Esophagus squamous epithelium (tissue), 4 donors: ENCODE data around the gene MDGA2.

Experiments
- POLR2A ChIP-seq, 4 donors: fragments of 450-650 bp; IDR thresholded peaks; one replicate each; pipeline ENCODE4 v1.6.1; 2017; ENCODE audit warnings: antibody characterized with exemption in 4 of 4, mild to moderate bottlenecking in 4 of 4, moderate library complexity in 3 of 4
- TF ChIP-seq, protein P1 (sequence below), 6 experiments: fragments of 450-650 bp in 4 of 6; fragments of 200-600 bp in 2 of 6; sonication (generic) in 2 of 6; IDR thresholded peaks; one replicate each; pipeline ENCODE4 v1.5.1; 2016 to 2019; ENCODE audit warnings: antibody characterized with exemption in 6 of 6, mild to moderate bottlenecking in 4 of 6, moderate library complexity in 4 of 6

- TF ChIP-seq, protein P1, sequence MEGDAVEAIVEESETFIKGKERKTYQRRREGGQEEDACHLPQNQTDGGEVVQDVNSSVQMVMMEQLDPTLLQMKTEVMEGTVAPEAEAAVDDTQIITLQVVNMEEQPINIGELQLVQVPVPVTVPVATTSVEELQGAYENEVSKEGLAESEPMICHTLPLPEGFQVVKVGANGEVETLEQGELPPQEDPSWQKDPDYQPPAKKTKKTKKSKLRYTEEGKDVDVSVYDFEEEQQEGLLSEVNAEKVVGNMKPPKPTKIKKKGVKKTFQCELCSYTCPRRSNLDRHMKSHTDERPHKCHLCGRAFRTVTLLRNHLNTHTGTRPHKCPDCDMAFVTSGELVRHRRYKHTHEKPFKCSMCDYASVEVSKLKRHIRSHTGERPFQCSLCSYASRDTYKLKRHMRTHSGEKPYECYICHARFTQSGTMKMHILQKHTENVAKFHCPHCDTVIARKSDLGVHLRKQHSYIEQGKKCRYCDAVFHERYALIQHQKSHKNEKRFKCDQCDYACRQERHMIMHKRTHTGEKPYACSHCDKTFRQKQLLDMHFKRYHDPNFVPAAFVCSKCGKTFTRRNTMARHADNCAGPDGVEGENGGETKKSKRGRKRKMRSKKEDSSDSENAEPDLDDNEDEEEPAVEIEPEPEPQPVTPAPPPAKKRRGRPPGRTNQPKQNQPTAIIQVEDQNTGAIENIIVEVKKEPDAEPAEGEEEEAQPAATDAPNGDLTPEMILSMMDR (IDR thresholded peaks at IDR 0.05) = no peak
- no peak for TF ChIP-seq POLR2A (IDR thresholded peaks at IDR 0.05)
These were observed 342.5 kb downstream of the MDGA2 start for GRCh38 chr14:47332939-47333338.
